HepG2 (cell line): ENCODE results near the gene PDZD7. TPM values are rescaled to one million over a fixed set of nuclear protein-coding genes. Genes with fewer than 3 reads are reported as not detected.

Experiments used
- BRCA1 ChIP-seq: sonication (generic); formaldehyde crosslinking; IDR thresholded peaks from 2 replicates; pipeline ENCODE4 v1.4.0; 2020; ENCODE audit warnings: missing genetic modification reagents
- CHD2 ChIP-seq: IDR thresholded peaks from 2 replicates; pipeline ENCODE4 v1.6.1; 2011; ENCODE audit warnings: low read depth, low read length, improper control_type of control experiment
- CREM ChIP-seq, 2 experiments: sonication (generic) in 1 of 2; formaldehyde crosslinking in 1 of 2; IDR thresholded peaks; 2 replicates each; pipeline versions ENCODE4 v1.4.0 to v1.6.1; 2016 to 2020; ENCODE audit warnings: antibody characterized with exemption in 1 of 2, mild to moderate bottlenecking in 1 of 2, missing genetic modification reagents in 1 of 2
- ETV5 ChIP-seq: IDR thresholded peaks from 2 replicates; pipeline ENCODE4 v1.6.1; 2018; ENCODE audit warnings: missing biosample characterization, missing genetic modification reagents, inconsistent platforms, borderline replicate concordance
- FLYWCH1 ChIP-seq: sonication (generic); formaldehyde crosslinking; IDR thresholded peaks from 2 replicates; pipeline ENCODE4 v1.8.1; 2023; ENCODE audit warnings: mild to moderate bottlenecking, missing genetic modification reagents
- HMG20A ChIP-seq: IDR thresholded peaks from 2 replicates; pipeline ENCODE4 v1.6.1; 2016; ENCODE audit warnings: borderline replicate concordance
- HNF1B ChIP-seq: sonication (generic); formaldehyde crosslinking; IDR thresholded peaks from 2 replicates; pipeline ENCODE4 v1.5.1; 2020; ENCODE audit warnings: mild to moderate bottlenecking, moderate library complexity, missing genetic modification reagents
- KLF9 ChIP-seq: IDR thresholded peaks from 2 replicates; pipeline ENCODE4 v1.6.1; 2016; ENCODE audit warnings: low read depth
- PHF20 ChIP-seq: sonication (generic); formaldehyde crosslinking; IDR thresholded peaks from 2 replicates; pipeline ENCODE4 v1.5.0; 2020; ENCODE audit warnings: mild to moderate bottlenecking, missing genetic modification reagents
- SOX6 ChIP-seq, 2 experiments: fragments of 450-650 bp in 1 of 2; sonication (generic) in 1 of 2; formaldehyde crosslinking in 1 of 2; IDR thresholded peaks; 2 replicates each; pipeline versions ENCODE4 v1.4.0 to v1.6.1; 2017 to 2020; ENCODE audit warnings: antibody characterized with exemption in 1 of 2, mild to moderate bottlenecking in 1 of 2, missing genetic modification reagents in 1 of 2
- TFAP4 ChIP-seq: sonication (generic); IDR thresholded peaks from 2 replicates; pipeline ENCODE4 v1.6.1; 2016; ENCODE audit warnings: low read depth, borderline replicate concordance
- TRAFD1 ChIP-seq: sonication (generic); formaldehyde crosslinking; IDR thresholded peaks from 2 replicates; pipeline ENCODE4 v1.5.1; 2020; ENCODE audit warnings: missing genetic modification reagents, mild to moderate bottlenecking, borderline replicate concordance
- XBP1 ChIP-seq: sonication (generic); formaldehyde crosslinking; IDR thresholded peaks from 2 replicates; pipeline ENCODE4 v1.5.0; 2020; ENCODE audit warnings: missing genetic modification reagents
- YY1 ChIP-seq: IDR thresholded peaks from 2 replicates; pipeline ENCODE4 v1.6.1; 2011; ENCODE audit warnings: low read length, low read depth, moderate library complexity, mild to moderate bottlenecking; ENCODE audit not compliant: insufficient read depth, insufficient replicate concordance
- ZBTB26 ChIP-seq: IDR thresholded peaks from 2 replicates; pipeline ENCODE4 v1.6.1; 2016; ENCODE audit warnings: missing compliant biosample characterization, missing genetic modification reagents, borderline replicate concordance
- ZBTB49 ChIP-seq: sonication (generic); formaldehyde crosslinking; IDR thresholded peaks from 2 replicates; pipeline ENCODE4 v1.4.0; 2020; ENCODE audit warnings: missing genetic modification reagents, borderline replicate concordance
- ZBTB7A ChIP-seq: sonication (generic); formaldehyde crosslinking; IDR thresholded peaks from 2 replicates; pipeline ENCODE4 v1.8.0; 2022; ENCODE audit warnings: mild to moderate bottlenecking, missing genetic modification reagents
- ZNF33B ChIP-seq: sonication (generic); formaldehyde crosslinking; IDR thresholded peaks from 2 replicates; pipeline ENCODE4 v1.5.1; 2020; ENCODE audit warnings: mild to moderate bottlenecking, missing genetic modification reagents
- ZSCAN29 ChIP-seq: sonication (generic); formaldehyde crosslinking; conservative IDR thresholded peaks from 2 replicates; pipeline ENCODE4 v1.4.0; 2020; ENCODE audit warnings: mild to moderate bottlenecking, missing genetic modification reagents
- polyA plus RNA-seq, 8 experiments: library from polyadenylated mRNA; depleted of rRNA in 3 of 8; stranded (reverse) in 7 of 8; unstranded in 1 of 8; fragments of >200 nt; fragmentation: Illumina TruSeq in 4 of 8; extraction: Trizol in 4 of 8; gene quantifications; 2 replicates each; pipeline versions ENCODE4 v1.2.1 to v1.2.3, GENCODE V29; 2011 to 2016; ENCODE audit warnings: low read depth in 4 of 8, missing spikeins in 1 of 8, mixed read lengths in 1 of 8; ENCODE audit not compliant: insufficient read depth in 1 of 8
- total RNA-seq, 5 experiments: library from RNA; depleted of rRNA; stranded (reverse); fragments of >200 nt; fragmentation: Illumina TruSeq; extraction: Trizol; gene quantifications; 2 replicates each; pipeline ENCODE4 v1.2.3, GENCODE V29; 2016; ENCODE audit warnings: low read depth in 1 of 5

The PDZD7 gene
- total and polyA plus RNA-seq, 2 of the 13 experiments (the other 11 are each of a cell fraction or from before 2014, with no cell fraction given) = 0.58 to 0.73 TPM

- TF ChIP-seq CREM (IDR thresholded peaks at IDR 0.05) (peak; percentile 70), CREM (CRISPR knock-in tag; IDR thresholded peaks at IDR 0.05) (no peak), PHF20 (peak; percentile 91), YY1 (peak; percentile 40), ZBTB26 (0 out of 2 replicates have a peak, but pooled peaks have one; percentile 32), TRAFD1 (CRISPR knock-in tag) (0 out of 2 replicates have a peak, but pooled peaks have one; percentile 91), KLF9 (CRISPR knock-in tag) (peak; percentile 62; the same call in 1 of the 2 replicates), ZSCAN29 (CRISPR knock-in tag) (no peak), ZBTB7A (peak; percentile 44; the same call in 1 of the 2 replicates), HNF1B (CRISPR knock-in tag) (peak; percentile 89), ZBTB49 (CRISPR knock-in tag) (no peak), ZNF33B (CRISPR knock-in tag) (no peak; the same call in 1 of the 2 replicates), XBP1 (CRISPR knock-in tag) (0 out of 2 replicates have a peak, but pooled peaks have one; percentile 42), CHD2 (no peak), HMG20A (CRISPR knock-in tag) (no peak), ETV5 (CRISPR knock-in tag) (peak; percentile 61), SOX6 (IDR thresholded peaks at IDR 0.05) (no peak), SOX6 (CRISPR knock-in tag; IDR thresholded peaks at IDR 0.05) (peak; percentile 36), FLYWCH1 (CRISPR knock-in tag) (no peak), BRCA1 (peak; percentile 84), TFAP4 (no peak)
Measured at GRCh38 chr10:100986952-100987684, 43.8 kb downstream of the PDZD7 start, which contains the start of the genes MRPL43 and TWNK (continued).
